ENCODE measurements around the gene TMEM41B.
A peak's percentile ranks its signal among the peaks of the same experiment; 100 is the strongest.
"Not testable (repeated sequence)": the region's sequence is repeated elsewhere in the genome, so short reads cannot be mapped to it uniquely, and the experiment has no call there.

The TMEM41B gene

GRCh38 chr11:9314291-9315077, at the start of gene TMEM41B:
Gene TMEM41B, minus strand, starts transcription at chr11:9314593. Its CDS starts 152 bp downstream, at chr11:9314441.
- DNase-seq (ENCODE audit: low read depth, low spot score) = peak; percentile 100

GRCh38 chr11:9362393-9362863, 48.0 kb upstream of the TMEM41B start:
- no peak for DNase-seq (ENCODE audit: low read depth, low spot score)

- DNase-seq (ENCODE audit: low read depth, low spot score) = not testable (repeated sequence)
Observed at GRCh38 chr11:9360862-9361622, 46.6 kb upstream of the TMEM41B start.

GRCh38 chr11:9357041-9357440, 42.6 kb upstream of the TMEM41B start:
- DNase-seq (ENCODE audit: low read depth, low spot score) = no peak

GRCh38 chr11:9351321-9351881, 37.0 kb upstream of the TMEM41B start:
- DNase-seq (ENCODE audit: low read depth, low spot score) = no peak

- not testable (repeated sequence) for DNase-seq (ENCODE audit: low read depth, low spot score)
Observed at GRCh38 chr11:9347779-9348178, 33.4 kb upstream of the TMEM41B start.

GRCh38 chr11:9347100-9347499, 32.7 kb upstream of the TMEM41B start:
- no peak for DNase-seq (ENCODE audit: low read depth, low spot score)

- no peak for DNase-seq (ENCODE audit: low read depth, low spot score)
Observed at GRCh38 chr11:9344061-9344680, 29.8 kb upstream of the TMEM41B start.

GRCh38 chr11:9341638-9342178, 27.3 kb upstream of the TMEM41B start:
- DNase-seq (ENCODE audit: low read depth, low spot score) = no peak

- DNase-seq (ENCODE audit: low read depth, low spot score) = no peak
Observed at GRCh38 chr11:9332655-9333054, 18.3 kb upstream of the TMEM41B start.

- no peak for DNase-seq (ENCODE audit: low read depth, low spot score)
Observed at GRCh38 chr11:9330387-9331384, 16.3 kb upstream of the TMEM41B start.

GRCh38 chr11:9320047-9320446, 5.7 kb upstream of the TMEM41B start:
- DNase-seq (ENCODE audit: low read depth, low spot score) = no peak

- not testable (repeated sequence) for DNase-seq (ENCODE audit: low read depth, low spot score)
Observed at GRCh38 chr11:9319377-9320001, 5.1 kb upstream of the TMEM41B start.

- DNase-seq (ENCODE audit: low read depth, low spot score) = not testable (repeated sequence)
Observed at GRCh38 chr11:9318442-9319376, 4.3 kb upstream of the TMEM41B start.

GRCh38 chr11:9316334-9316733, 1.9 kb upstream of the TMEM41B start:
- DNase-seq (ENCODE audit: low read depth, low spot score) = no peak

GRCh38 chr11:9315078-9315688, 790 bp upstream of the TMEM41B start:
- DNase-seq (ENCODE audit: low read depth, low spot score) = no peak

GRCh38 chr11:9313648-9314290, 624 bp downstream of the TMEM41B start:
- no peak for DNase-seq (ENCODE audit: low read depth, low spot score)

Data from activated naive CD8-positive, alpha-beta T cell treated with anti-CD3 and anti-CD28 coated beads, Interleukin-2, amount 50 U/mL, for 16 hours (primary cell).